Endothelial cell of umbilical vein (primary cell): ENCODE measurements around the gene TARBP1. TPM values are rescaled to one million over a fixed set of nuclear protein-coding genes. Genes with fewer than 3 reads are reported as not detected.

Source experiments
- BruUV-seq: library from RNA; stranded (reverse); fragments of 400-500 nt; replicated peaks from 2 replicates; lab custom pipeline; 2021; lab: Mats Ljungman, UMichigan
- CTCF ChIA-PET: fragments of 300-600, 350-600 bp; sonication (Branson Sonifier 250); formaldehyde crosslinking; loops from one replicate; lab custom pipeline; 2021; ENCODE audit warnings: antibody characterized with exemption, inconsistent platforms; lab: Charles Lee
- POLR2A ChIA-PET: fragments of 300-600, 350-600 bp; sonication (Branson Sonifier 250); formaldehyde crosslinking; loops from one replicate; lab custom pipeline; 2021; ENCODE audit warnings: antibody characterized with exemption, inconsistent platforms; lab: Charles Lee
- DNase-seq: peaks from one replicate; pipeline ENCODE4 v3.0.0-alpha.2; 2011; ENCODE audit warnings: low read depth, low spot score
- FAIRE-seq: peaks from 2 replicates; lab custom pipeline; 2011; peaks lifted over from hg19 to GRCh38; lab: Jason Lieb, UNC
- H2AFZ ChIP-seq: 2 replicates; pipeline ENCODE4 v1.6.0; 2012; ENCODE audit warnings: low read depth, low read length, control low read depth, inconsistent platforms
- H3K27ac ChIP-seq: 2 replicates; pipeline ENCODE4 v1.5.1; 2011; ENCODE audit warnings: low read depth, mild to moderate bottlenecking, control low read depth, low read length, moderate library complexity; ENCODE audit not compliant: insufficient read depth
- H3K27me3 ChIP-seq, 2 experiments: 2 replicates each; pipeline versions ENCODE4 v1.6.0 to v1.6.1; 2011; ENCODE audit warnings: low read length in 2 of 2, mixed read lengths in 1 of 2; ENCODE audit not compliant: control insufficient read depth in 2 of 2, insufficient read depth in 2 of 2
- H3K36me3 ChIP-seq, 2 experiments: 2 replicates in 1 of 2; 3 replicates in 1 of 2; pipeline ENCODE4 v1.5.1; 2011; ENCODE audit warnings: low read length in 2 of 2, mild to moderate bottlenecking in 1 of 2, moderate library complexity in 1 of 2; ENCODE audit not compliant: control insufficient read depth in 2 of 2, insufficient read depth in 2 of 2; ENCODE audit errors: extremely low read depth in 1 of 2
- H3K4me1 ChIP-seq: 3 replicates; pipeline ENCODE4 v1.5.1; 2011; ENCODE audit warnings: mild to moderate bottlenecking, low read length; ENCODE audit not compliant: control insufficient read depth, insufficient read depth; ENCODE audit errors: extremely low read depth
- H3K4me2 ChIP-seq: 2 replicates; pipeline ENCODE4 v1.6.1; 2011; ENCODE audit warnings: low read length, control low read depth, mixed read lengths; ENCODE audit not compliant: insufficient read depth
- H3K4me3 ChIP-seq, 3 experiments: fragments of 200-600 bp in 1 of 3; sonication (generic), shearing (Covaris generic) in 1 of 3; replicated peaks in 1 of 3; 2 replicates each; pipeline ENCODE4 v1.5.1; 2011 to 2016; ENCODE audit warnings: control low read depth in 3 of 3, low read length in 3 of 3, mild to moderate bottlenecking in 2 of 3, inconsistent platforms in 1 of 3, low read depth in 1 of 3, moderate library complexity in 1 of 3; ENCODE audit not compliant: insufficient read depth in 1 of 3
- H3K79me2 ChIP-seq: 2 replicates; pipeline ENCODE4 v1.6.0; 2012; ENCODE audit warnings: low read length, inconsistent platforms; ENCODE audit not compliant: control insufficient read depth, insufficient read depth
- H3K9ac ChIP-seq: replicated peaks from 2 replicates; pipeline ENCODE3; 2011; ENCODE audit warnings: low read length, control low read depth; ENCODE audit not compliant: insufficient read depth; ENCODE audit errors: extremely low read depth
- H3K9me1 ChIP-seq: replicated peaks from 3 replicates; pipeline ENCODE4 v1.6.0; 2011; ENCODE audit warnings: mild to moderate bottlenecking, low read length; ENCODE audit not compliant: control insufficient read depth, insufficient read depth; ENCODE audit errors: extremely low read depth
- H3K9me3 ChIP-seq: replicated peaks from 2 replicates; pipeline ENCODE4 v1.5.1; 2012; ENCODE audit warnings: low read length, inconsistent platforms; ENCODE audit not compliant: control insufficient read depth, insufficient read depth
- H4K20me1 ChIP-seq: replicated peaks from 2 replicates; pipeline ENCODE3; 2011; ENCODE audit warnings: mild to moderate bottlenecking, low read length; ENCODE audit not compliant: control insufficient read depth, insufficient read depth; ENCODE audit errors: extremely low read depth
- EZH2 ChIP-seq: IDR thresholded peaks from 2 replicates; pipeline ENCODE4 v1.6.1; 2012; ENCODE audit warnings: borderline replicate concordance, low read depth, mild to moderate bottlenecking, moderate library complexity, low read length, inconsistent platforms; ENCODE audit not compliant: severe bottlenecking
- FOS ChIP-seq: IDR thresholded peaks from 2 replicates; pipeline ENCODE4 v1.6.1; 2011; ENCODE audit warnings: mild to moderate bottlenecking, low read length, moderate library complexity, borderline replicate concordance; ENCODE audit not compliant: insufficient read depth
- GATA2 ChIP-seq: IDR thresholded peaks from 2 replicates; pipeline ENCODE4 v1.7.0; 2011; ENCODE audit warnings: low read depth, mild to moderate bottlenecking, moderate library complexity, mixed read lengths, low read length; ENCODE audit not compliant: insufficient read length, insufficient read depth
- JUN ChIP-seq: IDR thresholded peaks from 2 replicates; pipeline ENCODE4 v1.6.1; 2011; ENCODE audit warnings: borderline replicate concordance, low read depth; ENCODE audit not compliant: insufficient read length, insufficient read depth
- MYC ChIP-seq: IDR thresholded peaks from one replicate; pipeline ENCODE4 v1.6.1; 2011; ENCODE audit warnings: mild to moderate bottlenecking, low read depth, low read length
- POLR2A ChIP-seq: IDR thresholded peaks from 2 replicates; pipeline ENCODE4 v1.6.1; 2012; ENCODE audit warnings: low read depth, mild to moderate bottlenecking, control low read depth, low read length
- POLR2AphosphoS5 ChIP-seq: IDR thresholded peaks from 2 replicates; pipeline ENCODE4 v1.6.1; 2012; ENCODE audit warnings: low read depth, mild to moderate bottlenecking, control low read depth, low read length, moderate library complexity; ENCODE audit not compliant: insufficient read depth
- dilution Hi-C: fragments of 300-500 bp; cut with MboI; formaldehyde crosslinking; loops from one replicate; pipeline ENCODE4 v1.15.0; 2019; ENCODE audit warnings: low sequenced_read_pairs; ENCODE audit not compliant: extremely low pct_ligation_motif_present
- intact Hi-C: fragments of 100-400 bp; cut with micrococcal nuclease; formaldehyde crosslinking; loops from one replicate; pipeline ENCODE4 v1.10.0; 2022
- polyA plus RNA-seq, 4 experiments: library from polyadenylated mRNA; depleted of rRNA in 3 of 4; stranded (reverse) in 3 of 4; unstranded in 1 of 4; fragments of >200 nt; gene quantifications; 2 replicates each; pipeline versions ENCODE4 v1.2.1 to v1.2.3, GENCODE V29; 2011 to 2012; ENCODE audit warnings: missing spikeins in 1 of 4
- total RNA-seq: library from RNA; stranded (reverse); gene quantifications from 2 replicates; pipeline ENCODE4 v1.2.3, GENCODE V29; 2021
- TF ChIP-seq, protein P1 (sequence below), 2 donors: IDR thresholded peaks; 1 replicate in 1 of 2; 2 replicates in 1 of 2; pipeline ENCODE4 v1.5.1; 2011; ENCODE audit warnings: low read length in 2 of 2, mild to moderate bottlenecking in 2 of 2, moderate library complexity in 2 of 2, control low read depth in 1 of 2, inconsistent platforms in 1 of 2, low read depth in 1 of 2; ENCODE audit not compliant: insufficient read depth in 1 of 2; ENCODE audit errors: extremely low read depth in 1 of 2
- TF ChIP-seq, protein P2 (sequence below): IDR thresholded peaks from 2 replicates; pipeline ENCODE4 v1.6.1; 2011; ENCODE audit not compliant: insufficient read depth, insufficient read length

TARBP1 gene
- total and polyA plus RNA-seq, 2 donors (not counting 3 experiments of a cell fraction or from before 2014, with no cell fraction given), result 17.3 to 23.4 TPM

DNA sequence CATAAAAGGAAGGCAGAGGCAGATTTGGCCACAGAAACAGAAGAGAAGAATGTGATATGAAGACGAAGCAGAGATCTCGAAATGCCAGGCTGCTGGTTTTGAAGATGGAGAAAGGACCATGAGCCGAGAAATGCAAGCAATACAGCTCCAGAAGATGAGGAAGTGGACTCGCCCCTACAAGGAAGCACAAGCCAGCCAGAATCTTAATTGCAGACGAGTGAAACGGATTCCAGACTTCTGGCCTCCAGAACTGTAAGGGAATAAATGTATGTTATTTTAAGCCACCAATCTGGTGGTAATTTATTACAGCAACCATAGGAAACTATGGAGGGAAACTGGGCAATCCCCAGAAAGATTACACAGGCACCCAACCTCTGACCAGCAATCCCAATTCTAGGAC, 24.1 kb downstream of the TARBP1 start:
- Histone ChIP-seq H3K27ac (no peak overlapping the region), H2AFZ (no peak overlapping the region), H3K27me3 (no peaks in the 10 kb centered on the region), H3K79me2 (no peaks in the 10 kb centered on the region), H3K4me1 (no peaks in the 10 kb centered on the region), H4K20me1 (no peaks in the 10 kb centered on the region), H3K9me1 (no peaks in the 10 kb centered on the region), H3K4me3 (no peak overlapping the region), H3K36me3 (no peaks in the 10 kb centered on the region), H3K4me2 (no peak overlapping the region), H3K9ac (no peak overlapping the region), H3K9me3 (no peaks in the 10 kb centered on the region)
- TF ChIP-seq, protein P1, sequence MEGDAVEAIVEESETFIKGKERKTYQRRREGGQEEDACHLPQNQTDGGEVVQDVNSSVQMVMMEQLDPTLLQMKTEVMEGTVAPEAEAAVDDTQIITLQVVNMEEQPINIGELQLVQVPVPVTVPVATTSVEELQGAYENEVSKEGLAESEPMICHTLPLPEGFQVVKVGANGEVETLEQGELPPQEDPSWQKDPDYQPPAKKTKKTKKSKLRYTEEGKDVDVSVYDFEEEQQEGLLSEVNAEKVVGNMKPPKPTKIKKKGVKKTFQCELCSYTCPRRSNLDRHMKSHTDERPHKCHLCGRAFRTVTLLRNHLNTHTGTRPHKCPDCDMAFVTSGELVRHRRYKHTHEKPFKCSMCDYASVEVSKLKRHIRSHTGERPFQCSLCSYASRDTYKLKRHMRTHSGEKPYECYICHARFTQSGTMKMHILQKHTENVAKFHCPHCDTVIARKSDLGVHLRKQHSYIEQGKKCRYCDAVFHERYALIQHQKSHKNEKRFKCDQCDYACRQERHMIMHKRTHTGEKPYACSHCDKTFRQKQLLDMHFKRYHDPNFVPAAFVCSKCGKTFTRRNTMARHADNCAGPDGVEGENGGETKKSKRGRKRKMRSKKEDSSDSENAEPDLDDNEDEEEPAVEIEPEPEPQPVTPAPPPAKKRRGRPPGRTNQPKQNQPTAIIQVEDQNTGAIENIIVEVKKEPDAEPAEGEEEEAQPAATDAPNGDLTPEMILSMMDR (IDR thresholded peaks at IDR 0.05; ENCODE audit: extremely low read depth in 1 of 2, insufficient read depth in 1 of 2, low read depth in 1 of 2, low read length in 2 of 2), result no peak
- TF ChIP-seq JUN (no peak), EZH2 (no peak), POLR2AphosphoS5 (no peak), FOS (no peak), POLR2A (no peak), GATA2 (no peak), MYC (no peak)
- TF ChIP-seq, protein P2, sequence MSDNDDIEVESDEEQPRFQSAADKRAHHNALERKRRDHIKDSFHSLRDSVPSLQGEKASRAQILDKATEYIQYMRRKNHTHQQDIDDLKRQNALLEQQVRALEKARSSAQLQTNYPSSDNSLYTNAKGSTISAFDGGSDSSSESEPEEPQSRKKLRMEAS, result no peak
- dilution Hi-C loops, result no loop called here
- ChIA-PET CTCF (interaction anchor here (1.4 kb wide), 1 partner anchor 23 kb away, joined by 4 read pairs; no protein-coding TSS in a partner anchor), POLR2A (interaction anchor here (0.6 kb wide), 1 partner anchor 149 kb away, joined by 3 read pairs; no protein-coding TSS in a partner anchor)
- FAIRE-seq (no peak), DNase-seq (no peak)
- BruUV-seq, result no TSS peak
- intact Hi-C loops, result no loop called here
